HepG2 (cell line): ENCODE measurements around the gene RNF114. TPM values are rescaled to one million over a fixed set of nuclear protein-coding genes. Genes with fewer than 3 reads are reported as not detected.

Experiments used
- CHCHD3 ChIP-seq: sonication (generic); formaldehyde crosslinking; IDR thresholded peaks from 2 replicates; pipeline ENCODE4 v1.8.0; 2022; ENCODE audit warnings: mild to moderate bottlenecking, missing genetic modification reagents, moderate library complexity
- FOXA3 ChIP-seq: IDR thresholded peaks from 2 replicates; pipeline ENCODE4 v1.6.1; 2016; ENCODE audit warnings: missing genetic modification reagents, missing compliant biosample characterization
- GABPB1 ChIP-seq: IDR thresholded peaks from 2 replicates; pipeline ENCODE4 v1.6.1; 2016; ENCODE audit warnings: mild to moderate bottlenecking, missing genetic modification reagents, moderate library complexity, missing compliant biosample characterization
- HIVEP1 ChIP-seq: sonication (generic); formaldehyde crosslinking; IDR thresholded peaks from 2 replicates; pipeline ENCODE4 v1.4.0; 2020; ENCODE audit warnings: mild to moderate bottlenecking, missing genetic modification reagents
- MTA1 ChIP-seq: sonication (generic); formaldehyde crosslinking; IDR thresholded peaks from 2 replicates; pipeline ENCODE4 v1.4.0; 2020; ENCODE audit warnings: missing genetic modification reagents, mild to moderate bottlenecking, borderline replicate concordance
- NRL ChIP-seq: sonication (generic); formaldehyde crosslinking; IDR thresholded peaks from 2 replicates; pipeline ENCODE4 v1.5.0; 2020; ENCODE audit warnings: missing genetic modification reagents, mild to moderate bottlenecking, moderate library complexity, borderline replicate concordance
- PHF8 ChIP-seq: sonication (generic); formaldehyde crosslinking; IDR thresholded peaks from 2 replicates; pipeline ENCODE4 v1.5.0; 2020; ENCODE audit warnings: missing genetic modification reagents
- POLR2A ChIP-seq, 2 experiments: IDR thresholded peaks; 2 replicates each; pipeline ENCODE4 v1.6.1; 2011; ENCODE audit warnings: low read depth in 2 of 2, low read length in 2 of 2, mild to moderate bottlenecking in 1 of 2, moderate library complexity in 1 of 2; ENCODE audit not compliant: insufficient read depth in 1 of 2
- ZC3H4 ChIP-seq: sonication (generic); formaldehyde crosslinking; IDR thresholded peaks from 2 replicates; pipeline ENCODE4 v1.4.0; 2020; ENCODE audit warnings: missing genetic modification reagents, borderline replicate concordance
- ZNF768 ChIP-seq: sonication (generic); formaldehyde crosslinking; IDR thresholded peaks from 2 replicates; pipeline ENCODE4 v1.4.0; 2020; ENCODE audit warnings: missing genetic modification reagents
- ZNF839 ChIP-seq: sonication (generic); formaldehyde crosslinking; IDR thresholded peaks from 2 replicates; pipeline ENCODE4 v1.4.0; 2020; ENCODE audit warnings: missing genetic modification reagents, mild to moderate bottlenecking, borderline replicate concordance
- polyA plus RNA-seq, 8 experiments: library from polyadenylated mRNA; depleted of rRNA in 3 of 8; stranded (reverse) in 7 of 8; unstranded in 1 of 8; fragments of >200 nt; fragmentation: Illumina TruSeq in 4 of 8; extraction: Trizol in 4 of 8; gene quantifications; 2 replicates each; pipeline versions ENCODE4 v1.2.1 to v1.2.3, GENCODE V29; 2011 to 2016; ENCODE audit warnings: low read depth in 4 of 8, missing spikeins in 1 of 8, mixed read lengths in 1 of 8; ENCODE audit not compliant: insufficient read depth in 1 of 8
- total RNA-seq, 5 experiments: library from RNA; depleted of rRNA; stranded (reverse); fragments of >200 nt; fragmentation: Illumina TruSeq; extraction: Trizol; gene quantifications; 2 replicates each; pipeline ENCODE4 v1.2.3, GENCODE V29; 2016; ENCODE audit warnings: low read depth in 1 of 5
- TF ChIP-seq, protein P1 (sequence below): sonication (generic); formaldehyde crosslinking; IDR thresholded peaks from 2 replicates; pipeline ENCODE4 v1.5.1; 2020; ENCODE audit warnings: mild to moderate bottlenecking, missing genetic modification reagents, borderline replicate concordance
- TF ChIP-seq, protein P2 (sequence below): IDR thresholded peaks from 2 replicates; pipeline ENCODE4 v1.6.1; 2016; ENCODE audit warnings: mild to moderate bottlenecking
- TF ChIP-seq, protein P3 (sequence below): sonication (generic); formaldehyde crosslinking; IDR thresholded peaks from 2 replicates; pipeline ENCODE4 v1.5.0; 2020; ENCODE audit warnings: mild to moderate bottlenecking, missing genetic modification reagents, moderate library complexity
- TF ChIP-seq, protein P4 (sequence below): sonication (generic); formaldehyde crosslinking; conservative IDR thresholded peaks from 2 replicates; pipeline ENCODE4 v1.8.1; 2023; ENCODE audit warnings: missing genetic modification reagents

Gene RNF114
- total and polyA plus RNA-seq, 2 of the 13 experiments (the other 11 are each of a cell fraction or from before 2014, with no cell fraction given): 119 to 126 TPM

DNA sequence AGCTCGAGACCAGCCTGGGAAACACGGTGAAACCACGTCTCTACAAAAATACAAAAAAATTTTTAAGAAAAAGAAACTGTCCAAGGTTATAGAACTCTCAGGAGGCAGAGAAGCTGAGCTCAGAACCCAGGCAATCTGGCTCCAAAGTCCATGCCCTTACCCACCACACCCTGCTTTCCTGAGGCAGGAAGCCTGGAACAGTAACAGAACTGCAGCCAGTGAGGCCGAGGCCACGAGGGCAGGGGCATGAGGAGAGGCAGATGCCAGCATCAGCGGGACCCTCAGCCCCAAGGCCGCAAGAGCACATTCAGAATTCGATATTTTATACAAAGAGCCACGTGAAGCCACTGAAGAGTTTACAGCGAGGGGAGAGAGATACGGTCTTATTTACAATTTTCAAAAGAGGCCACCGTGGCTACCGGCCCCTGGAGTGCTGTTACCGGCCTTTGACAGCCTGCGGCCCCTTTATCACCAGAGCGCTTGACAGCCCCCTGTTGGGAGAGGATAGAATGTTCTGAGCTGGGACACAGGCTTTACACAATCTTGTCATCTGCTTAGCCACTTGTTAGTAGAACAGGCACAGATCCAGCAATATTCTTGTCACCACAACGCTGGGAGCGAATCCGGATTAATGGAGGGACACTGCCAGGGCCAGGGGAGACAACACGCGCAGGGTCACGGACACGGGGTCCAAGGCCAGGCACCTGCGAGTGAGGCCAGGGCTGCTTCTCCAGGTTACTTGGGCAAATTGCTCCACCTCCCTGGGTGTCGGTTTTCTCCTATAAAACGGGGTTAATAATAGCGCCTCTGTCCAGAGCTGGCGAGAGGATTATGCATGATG is 26.5 kb upstream of the RNF114 start (continued):
- TF ChIP-seq, protein P1, sequence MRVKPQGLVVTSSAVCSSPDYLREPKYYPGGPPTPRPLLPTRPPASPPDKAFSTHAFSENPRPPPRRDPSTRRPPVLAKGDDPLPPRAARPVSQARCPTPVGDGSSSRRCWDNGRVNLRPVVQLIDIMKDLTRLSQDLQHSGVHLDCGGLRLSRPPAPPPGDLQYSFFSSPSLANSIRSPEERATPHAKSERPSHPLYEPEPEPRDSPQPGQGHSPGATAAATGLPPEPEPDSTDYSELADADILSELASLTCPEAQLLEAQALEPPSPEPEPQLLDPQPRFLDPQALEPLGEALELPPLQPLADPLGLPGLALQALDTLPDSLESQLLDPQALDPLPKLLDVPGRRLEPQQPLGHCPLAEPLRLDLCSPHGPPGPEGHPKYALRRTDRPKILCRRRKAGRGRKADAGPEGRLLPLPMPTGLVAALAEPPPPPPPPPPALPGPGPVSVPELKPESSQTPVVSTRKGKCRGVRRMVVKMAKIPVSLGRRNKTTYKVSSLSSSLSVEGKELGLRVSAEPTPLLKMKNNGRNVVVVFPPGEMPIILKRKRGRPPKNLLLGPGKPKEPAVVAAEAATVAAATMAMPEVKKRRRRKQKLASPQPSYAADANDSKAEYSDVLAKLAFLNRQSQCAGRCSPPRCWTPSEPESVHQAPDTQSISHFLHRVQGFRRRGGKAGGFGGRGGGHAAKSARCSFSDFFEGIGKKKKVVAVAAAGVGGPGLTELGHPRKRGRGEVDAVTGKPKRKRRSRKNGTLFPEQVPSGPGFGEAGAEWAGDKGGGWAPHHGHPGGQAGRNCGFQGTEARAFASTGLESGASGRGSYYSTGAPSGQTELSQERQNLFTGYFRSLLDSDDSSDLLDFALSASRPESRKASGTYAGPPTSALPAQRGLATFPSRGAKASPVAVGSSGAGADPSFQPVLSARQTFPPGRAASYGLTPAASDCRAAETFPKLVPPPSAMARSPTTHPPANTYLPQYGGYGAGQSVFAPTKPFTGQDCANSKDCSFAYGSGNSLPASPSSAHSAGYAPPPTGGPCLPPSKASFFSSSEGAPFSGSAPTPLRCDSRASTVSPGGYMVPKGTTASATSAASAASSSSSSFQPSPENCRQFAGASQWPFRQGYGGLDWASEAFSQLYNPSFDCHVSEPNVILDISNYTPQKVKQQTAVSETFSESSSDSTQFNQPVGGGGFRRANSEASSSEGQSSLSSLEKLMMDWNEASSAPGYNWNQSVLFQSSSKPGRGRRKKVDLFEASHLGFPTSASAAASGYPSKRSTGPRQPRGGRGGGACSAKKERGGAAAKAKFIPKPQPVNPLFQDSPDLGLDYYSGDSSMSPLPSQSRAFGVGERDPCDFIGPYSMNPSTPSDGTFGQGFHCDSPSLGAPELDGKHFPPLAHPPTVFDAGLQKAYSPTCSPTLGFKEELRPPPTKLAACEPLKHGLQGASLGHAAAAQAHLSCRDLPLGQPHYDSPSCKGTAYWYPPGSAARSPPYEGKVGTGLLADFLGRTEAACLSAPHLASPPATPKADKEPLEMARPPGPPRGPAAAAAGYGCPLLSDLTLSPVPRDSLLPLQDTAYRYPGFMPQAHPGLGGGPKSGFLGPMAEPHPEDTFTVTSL (CRISPR knock-in tag): no peak
- 0 out of 2 replicates have a peak, but pooled peaks have one; percentile 15 for TF ChIP-seq FOXA3
- TF ChIP-seq MTA1 (CRISPR knock-in tag): peak; percentile 41; the same call in 1 of the 2 replicates
- TF ChIP-seq POLR2A (IDR thresholded peaks at IDR 0.05; ENCODE audit: insufficient read depth in 1 of 2, low read depth in 2 of 2, low read length in 2 of 2): 0 out of 4 replicates have a peak, but pooled peaks of 1 of the 2 experiments have one; percentile 14
- TF ChIP-seq ZC3H4 (CRISPR knock-in tag): peak; percentile 50; the same call in 1 of the 2 replicates
- TF ChIP-seq, protein P2, sequence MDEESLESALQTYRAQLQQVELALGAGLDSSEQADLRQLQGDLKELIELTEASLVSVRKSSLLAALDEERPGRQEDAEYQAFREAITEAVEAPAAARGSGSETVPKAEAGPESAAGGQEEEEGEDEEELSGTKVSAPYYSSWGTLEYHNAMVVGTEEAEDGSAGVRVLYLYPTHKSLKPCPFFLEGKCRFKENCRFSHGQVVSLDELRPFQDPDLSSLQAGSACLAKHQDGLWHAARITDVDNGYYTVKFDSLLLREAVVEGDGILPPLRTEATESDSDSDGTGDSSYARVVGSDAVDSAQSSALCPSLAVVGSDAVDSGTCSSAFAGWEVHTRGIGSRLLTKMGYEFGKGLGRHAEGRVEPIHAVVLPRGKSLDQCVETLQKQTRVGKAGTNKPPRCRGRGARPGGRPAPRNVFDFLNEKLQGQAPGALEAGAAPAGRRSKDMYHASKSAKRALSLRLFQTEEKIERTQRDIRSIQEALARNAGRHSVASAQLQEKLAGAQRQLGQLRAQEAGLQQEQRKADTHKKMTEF: 0 out of 2 replicates have a peak, but pooled peaks have one; percentile 22
- no peak for TF ChIP-seq HIVEP1 (CRISPR knock-in tag)
- no peak for TF ChIP-seq ZNF839 (CRISPR knock-in tag)
- TF ChIP-seq CHCHD3 (CRISPR knock-in tag): 0 out of 2 replicates have a peak, but pooled peaks have one; percentile 74
- peak; percentile 33; the same call in 1 of the 2 replicates for TF ChIP-seq GABPB1 (CRISPR knock-in tag)
- TF ChIP-seq PHF8 (CRISPR knock-in tag): peak; percentile 37; the same call in 1 of the 2 replicates
- TF ChIP-seq, protein P3, sequence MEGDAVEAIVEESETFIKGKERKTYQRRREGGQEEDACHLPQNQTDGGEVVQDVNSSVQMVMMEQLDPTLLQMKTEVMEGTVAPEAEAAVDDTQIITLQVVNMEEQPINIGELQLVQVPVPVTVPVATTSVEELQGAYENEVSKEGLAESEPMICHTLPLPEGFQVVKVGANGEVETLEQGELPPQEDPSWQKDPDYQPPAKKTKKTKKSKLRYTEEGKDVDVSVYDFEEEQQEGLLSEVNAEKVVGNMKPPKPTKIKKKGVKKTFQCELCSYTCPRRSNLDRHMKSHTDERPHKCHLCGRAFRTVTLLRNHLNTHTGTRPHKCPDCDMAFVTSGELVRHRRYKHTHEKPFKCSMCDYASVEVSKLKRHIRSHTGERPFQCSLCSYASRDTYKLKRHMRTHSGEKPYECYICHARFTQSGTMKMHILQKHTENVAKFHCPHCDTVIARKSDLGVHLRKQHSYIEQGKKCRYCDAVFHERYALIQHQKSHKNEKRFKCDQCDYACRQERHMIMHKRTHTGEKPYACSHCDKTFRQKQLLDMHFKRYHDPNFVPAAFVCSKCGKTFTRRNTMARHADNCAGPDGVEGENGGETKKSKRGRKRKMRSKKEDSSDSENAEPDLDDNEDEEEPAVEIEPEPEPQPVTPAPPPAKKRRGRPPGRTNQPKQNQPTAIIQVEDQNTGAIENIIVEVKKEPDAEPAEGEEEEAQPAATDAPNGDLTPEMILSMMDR (CRISPR knock-in tag): peak; percentile 54
- TF ChIP-seq, protein P4, sequence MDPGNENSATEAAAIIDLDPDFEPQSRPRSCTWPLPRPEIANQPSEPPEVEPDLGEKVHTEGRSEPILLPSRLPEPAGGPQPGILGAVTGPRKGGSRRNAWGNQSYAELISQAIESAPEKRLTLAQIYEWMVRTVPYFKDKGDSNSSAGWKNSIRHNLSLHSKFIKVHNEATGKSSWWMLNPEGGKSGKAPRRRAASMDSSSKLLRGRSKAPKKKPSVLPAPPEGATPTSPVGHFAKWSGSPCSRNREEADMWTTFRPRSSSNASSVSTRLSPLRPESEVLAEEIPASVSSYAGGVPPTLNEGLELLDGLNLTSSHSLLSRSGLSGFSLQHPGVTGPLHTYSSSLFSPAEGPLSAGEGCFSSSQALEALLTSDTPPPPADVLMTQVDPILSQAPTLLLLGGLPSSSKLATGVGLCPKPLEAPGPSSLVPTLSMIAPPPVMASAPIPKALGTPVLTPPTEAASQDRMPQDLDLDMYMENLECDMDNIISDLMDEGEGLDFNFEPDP (CRISPR knock-in tag): 0 out of 2 replicates have a peak, but pooled peaks have one; percentile 24
- TF ChIP-seq NRL (CRISPR knock-in tag): no peak; the same call in 1 of the 2 replicates
- TF ChIP-seq ZNF768 (CRISPR knock-in tag): no peak
